ENCODE results near the gene TRABD.

The TRABD gene

DNA sequence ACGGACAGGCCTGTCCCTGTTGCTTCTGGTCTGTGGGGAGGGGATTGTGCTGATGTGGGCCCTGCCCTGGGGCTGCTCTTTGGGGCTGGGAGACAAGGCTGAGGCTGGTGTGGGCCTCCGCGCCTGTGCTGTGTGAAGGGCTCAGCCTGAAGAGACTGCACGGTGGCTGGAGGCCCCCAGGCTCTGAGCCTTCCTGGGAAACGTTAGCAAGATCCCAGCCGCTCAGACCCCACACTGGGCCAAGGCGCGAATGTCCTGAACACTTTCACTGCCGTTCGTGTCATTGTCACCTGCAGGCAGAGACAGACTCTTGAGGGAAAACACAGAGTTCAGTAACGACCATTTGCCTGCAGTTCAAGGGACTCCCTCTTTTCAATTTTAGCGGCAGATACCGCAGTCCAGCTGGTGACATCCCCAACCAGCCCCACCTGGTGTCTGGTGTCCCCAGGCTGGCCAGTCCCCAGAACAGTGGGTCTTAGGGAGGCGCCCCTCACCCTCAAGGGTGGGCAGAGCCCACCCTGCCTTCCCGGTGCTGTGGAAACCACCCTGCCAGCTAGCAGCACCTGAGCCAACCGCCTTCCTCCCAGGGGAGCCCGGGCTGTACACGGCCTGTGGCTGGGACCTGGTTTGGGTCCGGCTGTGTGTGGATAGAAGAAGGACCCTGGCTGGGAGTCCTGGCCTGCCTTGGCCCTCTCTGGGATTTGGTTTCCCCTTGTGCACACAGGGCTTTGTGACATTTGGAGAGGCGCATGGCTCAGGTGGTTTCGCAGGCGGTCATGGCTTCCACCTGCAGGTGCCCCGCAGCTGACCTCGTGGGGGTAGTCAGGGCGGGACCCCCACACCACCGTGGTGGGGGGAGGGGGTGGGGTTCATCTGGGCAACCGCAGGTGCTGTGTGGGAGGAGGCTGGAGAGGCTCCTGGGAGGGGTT lies 9.5 kb upstream of the TRABD start:
- DNase-seq, result no peak

DNA sequence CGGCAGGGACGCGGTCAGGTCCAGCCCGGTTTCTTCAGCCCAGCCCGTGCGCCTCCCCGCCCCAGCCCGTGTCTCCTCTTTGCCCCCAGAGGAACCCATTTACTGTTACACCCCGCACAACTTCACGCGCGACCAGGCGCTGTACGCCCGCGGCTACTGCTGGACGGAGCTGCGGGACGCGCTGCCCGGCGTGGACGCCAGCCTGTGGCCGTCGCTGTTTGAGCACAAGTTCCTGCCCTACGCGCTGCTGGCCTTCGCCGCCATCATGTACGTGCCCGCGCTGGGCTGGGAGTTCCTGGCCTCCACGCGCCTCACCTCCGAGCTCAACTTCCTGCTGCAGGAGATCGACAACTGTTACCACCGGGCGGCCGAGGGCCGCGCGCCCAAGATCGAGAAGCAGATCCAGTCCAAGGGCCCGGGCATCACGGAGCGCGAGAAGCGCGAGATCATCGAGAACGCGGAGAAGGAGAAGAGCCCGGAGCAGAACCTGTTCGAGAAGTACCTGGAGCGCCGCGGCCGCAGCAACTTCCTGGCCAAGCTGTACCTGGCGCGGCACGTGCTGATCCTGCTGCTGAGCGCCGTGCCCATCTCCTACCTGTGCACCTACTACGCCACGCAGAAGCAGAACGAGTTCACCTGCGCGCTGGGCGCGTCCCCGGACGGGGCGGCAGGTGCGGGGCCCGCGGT lies 8.7 kb upstream of the TRABD start:
- DNase-seq, result no peak

DNA sequence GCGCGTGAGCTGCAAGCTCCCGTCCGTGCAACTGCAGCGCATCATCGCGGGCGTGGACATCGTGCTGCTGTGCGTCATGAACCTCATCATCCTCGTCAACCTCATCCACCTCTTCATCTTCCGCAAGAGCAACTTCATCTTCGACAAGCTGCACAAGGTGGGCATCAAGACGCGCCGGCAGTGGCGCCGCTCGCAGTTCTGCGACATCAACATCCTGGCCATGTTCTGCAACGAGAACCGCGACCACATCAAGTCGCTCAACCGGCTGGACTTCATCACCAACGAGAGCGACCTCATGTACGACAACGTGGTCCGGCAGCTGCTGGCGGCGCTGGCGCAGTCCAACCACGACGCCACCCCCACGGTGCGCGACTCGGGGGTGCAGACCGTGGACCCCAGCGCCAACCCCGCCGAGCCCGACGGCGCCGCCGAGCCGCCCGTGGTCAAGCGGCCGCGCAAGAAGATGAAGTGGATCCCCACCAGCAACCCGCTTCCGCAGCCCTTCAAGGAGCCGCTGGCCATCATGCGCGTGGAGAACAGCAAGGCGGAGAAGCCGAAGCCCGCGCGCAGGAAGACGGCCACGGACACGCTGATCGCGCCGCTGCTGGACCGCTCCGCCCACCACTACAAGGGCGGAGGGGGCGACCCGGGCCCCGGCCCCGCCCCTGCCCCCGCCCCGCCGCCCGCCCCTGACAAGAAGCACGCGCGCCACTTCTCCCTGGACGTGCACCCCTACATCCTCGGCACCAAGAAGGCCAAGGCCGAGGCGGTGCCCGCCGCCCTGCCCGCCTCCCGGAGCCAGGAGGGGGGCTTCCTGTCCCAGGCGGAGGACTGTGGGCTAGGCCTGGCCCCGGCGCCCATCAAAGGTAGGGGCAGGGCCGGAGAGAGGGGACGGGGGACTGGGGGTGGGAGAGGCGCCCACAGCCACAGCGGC lies 7.9 kb upstream of the TRABD start:
- no peak for DNase-seq

DNA sequence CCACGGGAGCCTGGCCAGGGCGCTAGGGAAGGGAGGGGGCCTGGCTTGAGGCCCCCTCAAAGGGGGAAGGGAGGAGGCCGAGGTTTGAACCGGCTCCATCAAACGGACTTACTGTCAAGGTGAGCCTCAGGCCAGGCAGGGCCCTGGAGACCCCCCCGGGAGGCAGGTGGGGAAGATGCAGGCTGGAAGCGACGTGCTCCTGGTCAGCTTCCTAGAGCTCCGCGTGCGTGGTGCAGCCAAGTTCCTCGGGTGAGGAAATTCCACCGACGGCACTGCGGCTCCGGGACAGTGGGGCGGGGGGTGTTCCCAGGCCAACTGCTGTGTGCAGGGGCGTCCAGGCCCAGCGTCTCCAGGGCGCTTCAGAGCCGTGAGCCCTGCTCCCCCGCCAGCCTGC lies 7.2 kb upstream of the TRABD start:
- DNase-seq, result no peak

DNA sequence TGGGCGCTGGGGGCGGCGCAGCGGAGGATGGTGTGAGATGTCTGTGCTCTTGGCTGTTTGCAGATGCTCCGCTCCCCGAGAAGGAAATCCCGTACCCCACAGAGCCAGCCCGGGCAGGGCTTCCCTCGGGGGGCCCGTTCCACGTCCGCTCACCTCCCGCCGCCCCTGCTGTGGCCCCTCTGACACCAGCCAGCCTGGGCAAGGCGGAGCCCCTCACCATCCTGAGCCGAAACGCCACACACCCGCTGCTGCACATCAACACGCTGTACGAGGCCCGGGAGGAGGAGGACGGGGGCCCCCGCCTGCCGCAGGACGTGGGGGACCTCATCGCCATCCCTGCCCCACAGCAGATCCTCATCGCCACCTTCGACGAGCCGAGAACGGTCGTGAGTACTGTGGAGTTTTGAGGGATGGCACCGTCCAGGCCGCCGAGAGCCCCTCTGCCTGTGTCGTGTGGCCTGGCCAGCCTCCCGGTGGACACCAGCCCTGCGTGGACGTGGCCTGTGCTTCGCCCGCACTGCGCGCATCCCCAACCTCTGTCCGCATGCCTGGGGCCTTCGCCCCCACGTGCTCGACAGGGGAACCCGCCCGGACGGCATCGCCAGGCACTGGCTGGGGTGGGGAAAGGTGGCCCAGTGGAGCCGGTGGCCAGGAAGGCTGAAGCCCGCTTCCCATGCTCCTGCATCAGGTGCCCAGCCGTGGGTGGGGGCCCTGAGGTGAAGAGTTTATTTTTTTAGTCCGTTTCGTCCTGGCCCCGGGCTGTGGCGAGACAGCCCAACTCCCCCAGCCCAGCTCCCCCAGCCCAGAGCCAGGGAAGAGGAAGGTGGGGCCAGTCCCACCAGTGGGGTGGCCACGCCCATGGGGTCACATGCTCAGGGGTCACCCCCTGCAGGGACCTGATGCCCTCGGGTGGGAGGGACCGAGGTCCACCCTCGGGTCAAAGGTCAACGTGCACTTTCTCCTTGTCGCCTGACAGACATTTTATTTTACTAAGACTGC lies 6.5 kb upstream of the TRABD start:
- no peak for DNase-seq

DNA sequence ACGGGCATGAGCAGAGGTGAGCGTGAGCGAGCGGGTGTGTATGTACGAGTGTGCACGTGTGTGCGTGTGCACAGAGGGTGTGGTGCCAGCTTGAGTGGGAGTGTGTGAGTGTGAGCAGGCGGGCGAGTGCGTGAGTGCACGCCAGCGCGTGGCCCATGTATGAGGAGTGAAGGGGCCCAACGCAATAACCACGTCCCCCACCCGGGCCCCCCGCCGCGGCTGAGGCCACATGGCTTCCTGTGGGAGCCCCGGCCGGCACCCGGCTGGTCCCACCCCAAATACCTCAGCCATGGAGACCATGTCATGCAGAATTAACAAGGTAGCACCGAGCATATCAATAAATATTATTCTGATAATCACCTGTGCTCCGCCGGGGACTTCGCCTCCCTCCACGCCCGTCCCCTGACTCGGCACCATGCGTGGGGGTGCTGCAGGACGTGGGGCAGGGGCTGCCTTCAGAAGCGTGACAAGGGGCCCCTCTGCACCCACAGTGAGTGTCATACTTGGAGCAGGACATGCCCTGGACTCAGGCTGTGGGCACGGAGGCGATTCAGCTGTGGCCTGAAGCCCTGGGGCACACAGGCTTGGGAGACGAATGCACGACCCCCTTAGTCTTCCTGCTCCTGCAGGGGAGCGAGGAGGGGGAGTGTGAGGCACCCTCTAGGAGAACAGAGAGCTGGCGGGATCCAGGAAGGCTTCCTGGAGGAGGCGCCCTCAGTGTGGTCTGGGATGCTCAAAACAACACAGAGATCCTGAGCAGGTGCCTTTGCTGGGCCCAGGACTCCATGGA lies 5.6 kb upstream of the TRABD start:
- DNase-seq, result no peak

DNA sequence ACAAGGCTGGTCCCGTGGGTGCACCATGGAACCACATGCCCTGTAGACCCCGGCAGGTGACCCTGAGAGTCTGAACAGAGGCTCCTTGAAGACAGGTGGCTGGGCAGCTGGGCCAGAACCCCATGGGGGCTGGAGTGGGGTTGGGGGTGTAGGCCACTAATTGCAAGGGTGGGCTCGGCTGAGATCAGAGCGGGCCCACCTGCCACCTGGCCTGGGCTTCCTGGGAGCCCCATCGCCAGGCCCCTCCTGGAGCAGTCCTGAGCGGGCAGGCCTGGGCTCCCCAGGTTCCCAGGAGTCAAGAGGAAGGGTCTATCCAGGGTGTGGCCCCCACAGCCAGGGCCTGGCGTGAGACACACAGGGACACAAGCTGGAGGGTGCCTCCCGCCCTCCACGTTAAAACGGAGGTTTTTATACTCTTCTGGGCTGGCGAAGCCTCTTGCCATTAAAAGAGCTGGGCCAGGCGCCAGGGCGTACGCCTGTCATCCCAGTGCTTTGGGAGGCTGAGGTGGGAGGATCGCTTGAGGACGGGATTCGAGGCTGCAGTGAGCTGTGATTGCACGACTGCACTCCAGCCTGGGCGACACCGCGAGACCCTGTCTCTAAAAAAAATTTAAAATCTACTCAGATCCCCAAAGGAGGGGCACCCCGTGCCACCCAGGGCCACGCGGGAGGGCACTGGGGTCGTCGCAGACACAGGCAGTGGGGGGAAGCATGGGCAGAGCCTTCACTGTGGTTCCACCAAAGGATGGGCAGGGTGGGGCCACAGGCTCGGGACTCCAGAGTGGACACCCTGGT lies 4.8 kb upstream of the TRABD start:
- no peak for DNase-seq

DNA sequence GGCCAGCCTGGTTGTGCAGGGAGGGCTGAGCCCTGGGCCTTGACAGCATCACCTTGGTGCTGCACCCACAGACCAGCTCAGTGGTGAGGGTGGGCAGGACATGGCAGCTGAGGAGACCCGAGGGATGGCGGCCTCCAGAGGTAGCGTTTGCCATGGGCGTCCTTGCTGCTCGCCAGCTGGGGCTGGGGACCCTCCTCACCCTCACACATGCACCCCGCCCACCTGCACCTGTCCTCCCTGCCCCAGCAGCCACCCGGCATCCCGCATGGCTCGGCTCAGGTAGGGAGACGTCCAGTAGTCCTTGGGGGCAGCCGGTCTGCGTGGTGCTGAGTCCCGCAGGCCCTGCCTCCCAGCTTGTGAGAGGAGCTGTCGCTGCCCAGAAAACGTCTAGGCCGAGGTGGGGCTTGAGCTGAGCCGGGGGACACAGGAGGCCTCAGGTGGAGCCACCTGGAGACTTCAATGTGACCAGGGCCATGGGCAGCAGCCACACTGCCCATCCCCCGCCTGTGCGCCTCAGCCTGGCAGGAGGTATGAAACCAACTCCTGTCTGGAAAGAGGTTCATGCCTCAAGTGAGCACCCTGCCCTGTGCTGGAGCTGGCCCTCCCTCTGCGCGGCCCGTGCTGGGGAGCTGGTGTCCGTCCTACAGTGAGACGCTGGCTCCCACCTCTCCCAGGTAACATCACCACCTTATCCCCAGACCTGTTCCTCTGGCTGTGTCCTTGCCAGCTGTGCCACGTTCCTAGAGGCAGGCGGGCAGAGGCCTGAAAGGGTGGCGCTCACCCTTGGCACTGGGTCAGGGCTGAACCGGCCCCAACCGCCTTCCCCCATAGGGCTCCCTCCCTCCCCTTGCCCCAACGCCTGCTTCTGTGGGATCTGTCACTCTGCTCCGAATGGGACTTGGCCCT lies 3.3 kb upstream of the TRABD start:
- DNase-seq, result no peak

DNA sequence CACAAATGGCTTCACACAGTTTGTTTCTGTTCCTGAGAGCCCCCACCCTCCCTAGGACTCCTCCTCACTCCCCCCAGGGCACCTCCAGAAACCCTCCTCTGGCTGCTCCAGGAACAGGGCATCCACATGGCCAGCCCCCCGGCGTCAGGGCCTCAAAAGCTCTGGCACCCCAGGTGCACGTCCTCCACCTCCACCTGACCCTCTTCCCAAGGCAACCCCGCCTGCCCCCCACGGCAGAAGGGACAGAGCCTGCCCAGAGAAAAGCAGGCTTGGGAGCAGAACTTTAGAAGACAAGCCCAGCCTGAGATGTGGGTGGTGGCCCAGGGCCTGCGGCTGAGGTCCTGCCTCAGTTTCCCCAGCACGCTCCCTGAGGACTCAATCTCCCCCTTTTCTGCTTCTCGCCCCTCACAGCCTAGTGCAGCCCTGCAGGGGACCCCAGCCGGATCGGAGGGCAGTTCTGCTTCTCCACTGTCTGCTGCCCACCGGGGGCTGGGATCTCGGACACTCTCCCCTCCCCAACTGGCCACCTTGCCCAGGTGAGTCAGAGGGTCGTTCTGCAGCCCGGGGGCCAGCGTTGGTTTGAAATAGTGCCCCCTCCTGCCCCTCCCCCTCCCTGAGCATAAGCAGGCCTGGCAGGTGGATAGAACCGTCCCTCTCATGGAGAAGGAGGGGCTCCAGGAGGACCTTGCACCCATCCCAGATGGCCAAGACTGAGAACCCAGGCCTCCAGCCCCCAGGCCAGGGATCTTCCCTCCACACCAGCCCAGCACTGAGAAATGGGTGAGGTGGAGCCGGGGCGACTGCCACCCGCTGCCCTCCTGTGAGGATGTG lies 2.4 kb upstream of the TRABD start:
- no peak for DNase-seq

DNA sequence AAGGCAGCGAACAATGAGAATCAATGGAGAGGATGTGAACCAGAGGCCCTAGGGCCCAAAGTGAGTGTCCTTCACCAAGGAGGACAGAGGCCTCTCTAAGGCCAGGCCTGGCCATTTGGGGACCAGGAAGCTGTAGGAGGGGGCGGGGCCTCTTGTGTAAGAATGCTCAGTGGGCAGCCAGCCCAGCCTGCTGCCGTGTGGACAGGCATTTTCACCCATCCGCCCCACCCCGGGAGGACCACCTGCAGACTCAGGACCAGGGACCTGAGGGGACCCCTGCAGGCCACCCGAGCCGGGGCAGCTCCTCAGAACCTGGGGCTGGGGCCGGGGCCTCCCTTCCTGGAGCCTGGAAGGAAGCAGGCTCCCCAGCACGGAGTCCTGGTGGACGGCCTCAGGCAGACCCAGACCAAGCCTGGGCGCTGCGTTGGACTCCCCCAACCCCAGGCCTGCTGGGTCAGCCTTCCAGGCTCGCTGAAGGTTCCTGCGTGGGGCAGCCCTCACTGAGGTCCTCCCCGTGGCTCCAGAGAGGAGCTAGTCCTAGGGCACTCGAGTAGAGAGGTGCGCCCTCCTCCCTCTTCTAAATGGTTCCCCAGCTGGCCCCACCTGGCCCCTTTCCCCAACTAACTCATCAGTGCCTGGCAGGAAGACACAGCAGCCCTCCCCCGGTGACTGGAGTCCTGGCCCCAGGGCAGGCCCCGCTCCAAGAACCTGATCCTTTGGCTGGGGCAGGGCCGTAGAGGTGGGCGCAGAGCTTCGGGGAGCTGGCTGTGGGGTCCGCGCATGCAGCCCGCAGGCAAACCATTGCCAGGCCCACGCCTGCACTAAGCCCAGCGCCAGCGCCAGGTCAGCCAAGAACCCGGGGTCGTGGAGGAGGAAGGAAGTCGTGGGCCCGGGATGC lies 1.5 kb upstream of the TRABD start:
- DNase-seq, result no peak

DNA sequence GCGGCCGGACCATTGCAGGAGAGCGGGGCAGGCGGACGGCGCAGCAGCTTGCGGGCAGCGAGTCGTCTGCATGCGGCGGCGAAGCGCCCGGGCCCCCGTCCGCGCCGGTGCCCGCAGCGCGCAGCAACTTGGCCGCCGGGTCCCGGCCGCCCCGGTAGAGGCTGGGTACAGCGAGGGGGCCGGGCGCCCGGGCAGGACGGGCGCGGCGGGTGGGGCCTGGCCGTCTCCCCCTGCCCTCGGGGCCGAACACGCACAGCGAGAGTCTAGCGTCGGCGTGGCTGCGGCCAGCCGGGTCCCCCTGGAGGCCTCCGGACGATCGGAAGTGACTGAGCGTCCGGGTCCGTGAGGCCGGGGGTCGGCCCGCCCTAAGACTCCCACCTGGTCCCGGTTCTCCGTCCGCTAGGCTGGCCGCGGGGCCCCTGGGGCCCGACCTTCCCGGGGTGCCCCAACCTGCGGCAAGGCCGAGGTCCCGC lies 775 bp upstream of the TRABD start:
- DNase-seq, result no peak

DNA sequence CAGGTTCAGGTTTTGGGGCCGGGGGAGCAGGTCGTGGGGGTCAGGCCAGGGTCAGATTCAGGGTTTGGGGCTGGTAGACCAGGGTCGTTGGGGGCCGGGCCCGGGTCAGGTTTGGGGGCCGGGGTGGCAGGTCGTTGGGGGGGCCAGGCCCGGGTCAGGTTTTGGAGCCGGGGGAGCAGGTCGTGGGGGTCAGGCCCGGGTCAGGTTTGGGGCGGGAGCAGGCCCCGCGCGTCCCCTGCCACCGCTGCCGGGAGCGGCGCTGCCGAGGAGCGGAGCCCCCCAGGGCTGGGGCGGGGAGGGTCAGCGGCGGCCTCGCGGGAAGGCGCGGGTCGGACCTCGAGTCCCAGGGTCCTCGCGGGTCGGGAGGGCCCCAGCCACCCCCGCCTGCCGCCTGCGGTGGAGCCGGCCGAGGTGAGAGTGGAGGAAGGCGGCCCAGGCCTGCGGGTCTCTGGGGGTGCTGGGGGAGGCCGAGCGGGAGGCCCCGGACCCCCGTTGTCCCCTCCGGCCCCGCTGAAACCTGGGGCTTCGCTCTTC lies 535 bp downstream of the TRABD start:
- DNase-seq, result no peak

DNA sequence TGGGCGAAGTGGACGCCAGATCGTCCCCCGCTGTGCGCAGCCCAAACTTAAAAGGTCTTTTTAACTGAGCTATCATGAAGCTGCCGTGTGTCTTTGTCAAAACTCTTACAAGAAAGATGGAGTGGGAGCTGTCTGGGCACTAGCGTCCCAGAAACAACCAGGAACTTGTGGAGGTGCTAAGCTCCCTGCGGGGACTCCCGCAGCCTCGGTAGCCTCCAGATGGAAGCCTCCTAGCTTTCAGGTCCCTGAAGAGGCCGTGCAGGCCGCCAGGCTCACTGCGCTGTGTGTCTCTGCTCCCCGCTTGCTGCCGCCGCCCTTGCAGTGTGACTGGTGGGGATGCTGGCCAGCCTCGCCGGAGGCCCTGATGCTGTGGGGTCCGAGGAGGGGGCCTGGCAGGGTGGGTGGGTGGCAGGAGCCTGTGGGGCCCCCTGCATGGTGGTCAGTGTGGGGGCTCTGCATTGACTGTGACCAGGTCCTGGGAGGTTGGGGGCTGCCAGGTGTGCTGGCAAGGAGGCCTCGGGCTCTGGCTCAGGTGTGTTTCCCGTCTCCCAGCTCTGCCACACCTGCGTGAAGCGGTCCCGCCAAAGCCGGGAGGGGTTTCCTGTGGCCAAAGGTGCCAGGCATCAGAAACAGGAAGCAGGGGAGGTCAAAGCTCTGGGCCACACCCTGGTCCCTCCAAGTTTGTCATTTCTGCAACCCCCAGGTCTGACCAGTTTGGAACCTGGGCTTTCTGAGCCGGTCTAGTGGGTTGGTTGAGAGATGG lies 1.2 kb downstream of the TRABD start:
- no peak for DNase-seq

DNA sequence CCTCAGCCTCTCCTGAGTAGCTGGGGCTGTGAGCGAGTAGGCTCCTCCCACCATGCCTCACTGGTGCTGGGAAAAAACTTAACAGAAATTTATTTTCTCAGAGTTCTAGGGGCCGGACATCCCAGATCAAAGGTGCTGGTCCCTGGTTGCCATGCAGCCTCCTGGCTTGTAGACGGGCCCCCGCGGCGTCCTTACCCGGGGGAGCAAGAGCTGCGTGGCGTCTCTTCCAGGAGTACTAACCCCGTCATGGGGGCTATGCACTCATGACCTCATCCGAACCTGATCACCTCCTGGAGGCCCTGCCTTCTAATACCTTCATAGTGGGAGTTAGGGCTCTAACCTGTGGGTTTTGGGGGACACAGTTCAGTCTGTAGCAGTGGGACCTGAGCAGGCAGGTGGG lies 2.6 kb downstream of the TRABD start:
- DNase-seq, result no peak

DNA sequence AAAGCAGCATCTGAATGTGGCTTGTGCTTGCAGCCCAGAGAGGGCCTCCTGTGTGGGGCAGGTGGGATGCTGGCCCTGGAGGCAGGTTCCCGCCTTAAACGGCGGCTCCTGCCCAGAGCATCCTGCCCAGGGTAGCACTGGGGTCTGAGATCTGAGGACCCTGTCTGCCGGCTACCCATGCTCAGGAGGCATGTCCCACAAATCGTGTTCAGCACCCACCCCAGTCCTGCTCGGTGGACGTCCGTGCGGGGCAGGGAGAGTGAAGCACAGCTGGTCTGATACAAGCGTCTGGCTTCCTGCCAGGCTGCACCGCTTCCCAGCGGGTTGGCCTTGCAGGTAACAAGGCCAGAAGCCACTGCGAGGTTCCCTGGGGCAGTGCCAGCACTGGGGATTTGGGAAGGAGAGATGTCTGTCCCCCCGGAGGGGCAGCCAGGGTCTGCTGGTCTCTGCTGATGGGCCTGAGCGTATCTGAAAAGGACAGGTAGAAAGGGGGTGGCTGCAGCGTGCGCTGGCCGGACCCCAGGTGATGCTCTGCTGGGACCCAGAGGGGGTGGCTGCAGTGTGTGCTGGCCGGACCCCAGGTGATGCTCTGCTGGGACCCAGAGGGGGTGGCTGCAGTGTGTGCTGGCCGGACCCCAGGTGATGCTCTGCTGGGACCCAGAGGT lies 3.6 kb downstream of the TRABD start:
- no peak for DNase-seq

All from NCI-H510A (cell line).